GM10248 (cell line): Measurements from ENCODE around the gene ADAMTS16.

ENCODE experiments used
- CTCF ChIA-PET: fragments of 300-600 bp; sonication (Branson Sonifier 250); formaldehyde crosslinking; extraction: SDS; loops from one replicate; lab custom pipeline; 2021; ENCODE audit warnings: antibody characterized with exemption; lab: Yijun Ruan, JAX
- POLR2A ChIA-PET: fragments of 350-650 bp; sonication (Branson Sonifier 250); formaldehyde crosslinking; extraction: SDS; loops from one replicate; lab custom pipeline; 2020; ENCODE audit warnings: antibody characterized with exemption; lab: Yijun Ruan, JAX
- DNase-seq: peaks from one replicate; pipeline ENCODE4 v3.0.0; 2012; ENCODE audit errors: extremely low spot score
- TF ChIP-seq, protein P1 (sequence below): IDR thresholded peaks from 2 replicates; pipeline ENCODE4 v1.5.1; 2012; ENCODE audit warnings: mild to moderate bottlenecking, low read depth; ENCODE audit errors: extremely low read depth, missing control alignments, control extremely low read depth

ADAMTS16 gene

DNA sequence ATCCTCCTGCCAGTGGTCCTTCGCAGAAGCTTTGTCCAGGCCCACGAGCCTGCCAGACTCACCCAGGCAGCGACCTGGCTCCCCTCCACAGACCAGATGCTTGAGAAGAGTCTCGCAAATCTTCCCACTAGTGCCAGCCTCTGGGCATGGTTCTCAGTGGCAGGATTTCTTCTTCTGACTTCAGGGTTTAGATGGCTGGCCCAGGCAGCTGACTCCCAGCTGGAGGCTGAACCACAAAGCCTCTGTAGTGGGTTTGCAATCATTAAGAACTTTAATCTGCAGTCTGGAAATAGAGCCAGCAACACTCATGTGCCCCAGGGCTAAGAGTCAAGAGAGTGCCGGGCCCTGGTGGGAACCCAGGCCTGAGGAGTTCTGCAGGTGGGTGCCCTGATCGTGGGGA, 191.7 kb downstream of the ADAMTS16 start:
- no peak for DNase-seq
- ChIA-PET CTCF (interaction anchor here (1.3 kb wide), 1 partner anchor 10 kb away, joined by 4 read pairs; no protein-coding TSS in a partner anchor), POLR2A (no interaction called here)

DNA sequence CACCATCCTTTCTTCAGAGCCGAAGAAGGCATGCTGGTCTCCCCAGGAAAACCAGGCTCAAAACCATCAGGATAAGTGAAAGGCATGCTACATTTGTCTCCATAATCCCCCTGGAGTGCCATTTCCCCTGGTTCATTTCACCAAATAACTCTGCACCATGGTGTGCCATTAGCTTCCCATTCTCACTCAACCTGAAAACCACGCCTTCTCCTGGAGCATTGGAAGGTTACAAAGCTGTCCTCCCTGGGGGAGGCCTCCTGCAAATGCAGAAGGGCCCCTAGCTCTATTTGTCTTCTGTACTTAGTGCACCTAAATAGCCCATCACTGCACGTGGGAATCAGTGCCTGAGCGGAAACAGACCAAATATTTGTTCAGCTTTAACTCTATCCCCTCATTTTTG, 192.2 kb downstream of the ADAMTS16 start:
- TF ChIP-seq, protein P1, sequence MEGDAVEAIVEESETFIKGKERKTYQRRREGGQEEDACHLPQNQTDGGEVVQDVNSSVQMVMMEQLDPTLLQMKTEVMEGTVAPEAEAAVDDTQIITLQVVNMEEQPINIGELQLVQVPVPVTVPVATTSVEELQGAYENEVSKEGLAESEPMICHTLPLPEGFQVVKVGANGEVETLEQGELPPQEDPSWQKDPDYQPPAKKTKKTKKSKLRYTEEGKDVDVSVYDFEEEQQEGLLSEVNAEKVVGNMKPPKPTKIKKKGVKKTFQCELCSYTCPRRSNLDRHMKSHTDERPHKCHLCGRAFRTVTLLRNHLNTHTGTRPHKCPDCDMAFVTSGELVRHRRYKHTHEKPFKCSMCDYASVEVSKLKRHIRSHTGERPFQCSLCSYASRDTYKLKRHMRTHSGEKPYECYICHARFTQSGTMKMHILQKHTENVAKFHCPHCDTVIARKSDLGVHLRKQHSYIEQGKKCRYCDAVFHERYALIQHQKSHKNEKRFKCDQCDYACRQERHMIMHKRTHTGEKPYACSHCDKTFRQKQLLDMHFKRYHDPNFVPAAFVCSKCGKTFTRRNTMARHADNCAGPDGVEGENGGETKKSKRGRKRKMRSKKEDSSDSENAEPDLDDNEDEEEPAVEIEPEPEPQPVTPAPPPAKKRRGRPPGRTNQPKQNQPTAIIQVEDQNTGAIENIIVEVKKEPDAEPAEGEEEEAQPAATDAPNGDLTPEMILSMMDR: no peak
- CTCF ChIA-PET: no interaction called here
- POLR2A ChIA-PET: no interaction called here
- DNase-seq: no peak

More for the DNA sequence above, 191.7 kb downstream of the ADAMTS16 start:
- TF ChIP-seq, protein P1: no peak

DNA sequence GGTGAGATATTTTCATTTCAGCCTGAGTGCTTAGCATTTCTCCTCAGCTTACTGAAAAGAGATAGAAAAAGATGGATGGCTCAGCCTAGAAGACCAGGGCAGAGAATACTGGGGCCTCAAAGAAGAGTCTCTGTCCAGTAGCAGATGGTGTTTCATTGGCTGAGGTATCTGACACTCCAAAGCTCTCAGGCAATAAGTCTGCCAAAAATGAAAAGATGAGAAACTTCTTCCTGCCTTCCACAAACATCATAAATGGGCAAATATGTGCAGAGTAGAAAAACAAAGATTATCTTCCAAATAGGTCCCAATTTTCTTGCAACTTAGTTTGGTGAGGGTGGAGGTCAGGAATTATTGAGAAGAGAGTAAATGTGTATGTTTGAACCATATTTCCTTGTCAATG, 195.0 kb downstream of the ADAMTS16 start:
- TF ChIP-seq, protein P1: no peak
- no peak for DNase-seq
- ChIA-PET POLR2A (no interaction called here), CTCF (interaction anchor here (1.6 kb wide), 1 partner anchor 9 kb away, joined by 4 read pairs; no protein-coding TSS in a partner anchor)

DNA sequence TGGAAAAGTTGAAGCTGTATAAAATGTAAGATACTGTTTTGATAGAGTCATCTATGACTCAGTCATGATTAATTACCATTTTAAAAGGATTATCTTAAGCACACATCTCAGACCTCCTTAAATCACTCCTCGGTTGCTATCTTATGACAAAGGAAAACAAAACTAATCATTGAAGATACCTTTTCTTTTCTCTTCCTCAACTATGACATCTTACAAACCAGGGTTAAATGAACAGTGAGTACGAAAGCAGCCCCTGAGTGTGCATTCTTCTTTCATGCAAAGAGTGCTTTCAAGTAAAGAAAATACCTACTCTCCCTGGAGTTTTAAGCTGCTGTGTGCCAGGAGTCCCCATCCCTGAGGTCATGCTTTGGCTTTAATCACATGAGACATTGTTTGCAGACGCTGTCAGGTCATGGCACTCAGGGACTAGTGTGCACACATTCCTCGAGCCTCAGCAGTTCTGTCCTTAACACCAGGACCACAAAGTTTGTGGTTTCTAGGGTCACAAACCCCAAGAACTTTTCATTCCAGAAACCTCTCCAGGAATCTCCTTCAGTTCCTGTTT, 195.7 kb downstream of the ADAMTS16 start:
- DNase-seq: no peak
- ChIA-PET POLR2A (no interaction called here), CTCF (interaction anchor here (1.6 kb wide), 1 partner anchor 9 kb away, joined by 4 read pairs; no protein-coding TSS in a partner anchor)
- TF ChIP-seq, protein P1: no peak

DNA sequence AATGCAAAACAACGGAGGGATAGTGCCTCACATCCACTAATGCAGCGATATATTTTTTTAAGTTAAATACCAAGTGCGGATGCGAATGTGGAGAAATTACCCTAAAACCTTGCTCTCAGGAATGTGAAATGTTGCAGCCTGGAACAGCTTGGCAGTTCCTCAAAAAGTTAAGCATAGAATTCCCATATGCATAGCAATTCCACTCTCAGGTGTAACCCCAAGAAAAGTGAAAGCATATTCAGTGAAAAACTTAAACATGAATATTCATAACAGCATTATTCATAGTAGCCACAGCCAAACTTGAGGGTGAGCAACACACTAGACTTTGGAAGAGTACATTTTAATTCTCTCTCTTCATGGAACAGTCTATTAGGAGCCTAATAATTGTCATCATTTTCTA, 199.1 kb downstream of the ADAMTS16 start:
- TF ChIP-seq, protein P1: no peak
- DNase-seq: no peak
- ChIA-PET POLR2A (no interaction called here), CTCF (no interaction called here)

DNA sequence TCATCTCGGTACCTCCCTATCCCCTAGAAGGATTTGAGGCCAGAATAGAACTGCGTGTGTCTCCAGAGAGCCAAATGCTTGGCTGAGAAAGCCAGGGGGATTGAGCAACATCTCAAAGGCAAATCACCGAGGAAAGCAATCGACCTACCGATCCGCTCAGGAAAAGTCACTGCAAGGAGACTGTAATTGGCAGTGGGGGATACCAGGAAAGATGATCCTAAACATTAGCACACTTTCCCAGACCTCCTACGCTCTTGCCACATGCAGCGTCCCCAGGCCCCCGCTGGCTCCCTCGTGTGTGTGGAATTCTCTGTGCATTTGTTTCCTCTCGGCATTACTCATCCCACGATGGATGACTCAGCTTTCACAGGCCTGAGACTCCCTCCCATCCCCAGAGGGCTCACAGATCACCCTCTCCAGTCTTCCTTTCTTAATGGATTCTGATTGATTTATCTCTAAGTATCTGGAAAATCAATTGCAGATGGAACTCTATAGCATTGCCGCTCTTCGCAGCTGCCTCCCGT, 200.1 kb downstream of the ADAMTS16 start:
- POLR2A ChIA-PET: no interaction called here
- TF ChIP-seq, protein P1: no peak
- DNase-seq: no peak
- CTCF ChIA-PET: no interaction called here
